Measurements from ENCODE around the gene HP. TPM values are rescaled to one million over a fixed set of nuclear protein-coding genes. Genes with fewer than 3 reads are reported as not detected.

The HP gene
- total and polyA plus RNA-seq, 2 of the 4 experiments (the other 2 are of a cell fraction): not detected

DNA sequence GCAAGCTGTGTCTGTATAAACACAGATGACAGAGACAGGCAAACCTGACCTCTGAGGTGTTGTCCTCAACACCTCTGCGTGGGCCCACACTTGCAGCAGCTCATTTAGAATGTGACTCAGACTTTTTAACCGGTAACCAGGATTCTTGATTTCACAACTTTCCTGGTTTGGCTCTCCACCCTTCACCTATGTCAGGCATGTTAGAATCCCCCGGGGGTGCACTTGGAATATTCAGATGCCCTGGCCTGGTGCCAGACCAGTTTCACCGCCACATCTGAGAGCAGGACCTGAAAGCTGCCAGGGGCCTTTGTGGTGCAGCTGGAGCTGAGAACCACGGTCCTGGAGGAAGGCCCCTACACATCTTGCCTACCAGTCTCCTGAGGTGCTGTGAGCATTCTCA is 40.9 kb upstream of the HP start:
- H3K4me3 ChIP-seq (ENCODE audit: insufficient read depth, low read depth, low read length): no peak overlapping the region
- intact Hi-C loops (cut with micrococcal nuclease) (no loop called here), dilution Hi-C loops (cut with HindIII; ENCODE audit: low sequenced_read_pairs, unreplicated experiment) (no loop called here), in situ Hi-C loops (cut with MboI; ENCODE audit: low sequenced_read_pairs) (no loop called here)
- H4K91ac ChIP-seq (ENCODE audit: insufficient read depth, low read depth, low read length): no peak overlapping the region
- H3K9me3 ChIP-seq (ENCODE audit: control insufficient read depth, insufficient read depth, low read length): no peaks in the 10 kb centered on the region
- H3K79me1 ChIP-seq (ENCODE audit: low read depth in 1 of 2, low read length in 2 of 2): peaks cover 8 to 9% of the 10 kb centered on the region in 2 experiments; a peak in 3 of 4 replicates
- TF ChIP-seq SMC3 (IDR thresholded peaks at IDR 0.05; ENCODE audit: low read depth, low read length) (no peak), RCOR1 (IDR thresholded peaks at IDR 0.05; ENCODE audit: insufficient replicate concordance, low read length) (no peak), BHLHE40 (IDR thresholded peaks at IDR 0.05; ENCODE audit: low read depth, low read length) (no peak), POLR2A (IDR thresholded peaks at IDR 0.05; ENCODE audit: low read depth, low read length) (no peak), CEBPB (IDR thresholded peaks at IDR 0.05; ENCODE audit: low read depth, low read length) (peak; percentile 26; the same call in 1 of the 2 replicates)
- TF ChIP-seq, protein P1, sequence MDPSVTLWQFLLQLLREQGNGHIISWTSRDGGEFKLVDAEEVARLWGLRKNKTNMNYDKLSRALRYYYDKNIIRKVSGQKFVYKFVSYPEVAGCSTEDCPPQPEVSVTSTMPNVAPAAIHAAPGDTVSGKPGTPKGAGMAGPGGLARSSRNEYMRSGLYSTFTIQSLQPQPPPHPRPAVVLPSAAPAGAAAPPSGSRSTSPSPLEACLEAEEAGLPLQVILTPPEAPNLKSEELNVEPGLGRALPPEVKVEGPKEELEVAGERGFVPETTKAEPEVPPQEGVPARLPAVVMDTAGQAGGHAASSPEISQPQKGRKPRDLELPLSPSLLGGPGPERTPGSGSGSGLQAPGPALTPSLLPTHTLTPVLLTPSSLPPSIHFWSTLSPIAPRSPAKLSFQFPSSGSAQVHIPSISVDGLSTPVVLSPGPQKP (IDR thresholded peaks at IDR 0.05; ENCODE audit: borderline replicate concordance, low read depth, low read length): no peak
- TF ChIP-seq, protein P2, sequence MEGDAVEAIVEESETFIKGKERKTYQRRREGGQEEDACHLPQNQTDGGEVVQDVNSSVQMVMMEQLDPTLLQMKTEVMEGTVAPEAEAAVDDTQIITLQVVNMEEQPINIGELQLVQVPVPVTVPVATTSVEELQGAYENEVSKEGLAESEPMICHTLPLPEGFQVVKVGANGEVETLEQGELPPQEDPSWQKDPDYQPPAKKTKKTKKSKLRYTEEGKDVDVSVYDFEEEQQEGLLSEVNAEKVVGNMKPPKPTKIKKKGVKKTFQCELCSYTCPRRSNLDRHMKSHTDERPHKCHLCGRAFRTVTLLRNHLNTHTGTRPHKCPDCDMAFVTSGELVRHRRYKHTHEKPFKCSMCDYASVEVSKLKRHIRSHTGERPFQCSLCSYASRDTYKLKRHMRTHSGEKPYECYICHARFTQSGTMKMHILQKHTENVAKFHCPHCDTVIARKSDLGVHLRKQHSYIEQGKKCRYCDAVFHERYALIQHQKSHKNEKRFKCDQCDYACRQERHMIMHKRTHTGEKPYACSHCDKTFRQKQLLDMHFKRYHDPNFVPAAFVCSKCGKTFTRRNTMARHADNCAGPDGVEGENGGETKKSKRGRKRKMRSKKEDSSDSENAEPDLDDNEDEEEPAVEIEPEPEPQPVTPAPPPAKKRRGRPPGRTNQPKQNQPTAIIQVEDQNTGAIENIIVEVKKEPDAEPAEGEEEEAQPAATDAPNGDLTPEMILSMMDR (conservative IDR thresholded peaks at IDR 0.05; ENCODE audit: low read depth, low read length): no peak
- no peak overlapping the region for H2AK9ac ChIP-seq (replicated peaks; ENCODE audit: low read depth, low read length, poor library complexity)
- no peaks in the 10 kb centered on the region for H4K20me1 ChIP-seq (ENCODE audit: insufficient read depth, low read length)
- CTCF ChIA-PET: no interaction called here
- DNase-seq (peak; percentile 5), ATAC-seq (ENCODE audit: low read depth) (no peak)
- H2BK20ac ChIP-seq (ENCODE audit: low read depth, low read length): no peak overlapping the region
- H4K8ac ChIP-seq (ENCODE audit: low read depth in 2 of 2, low read length in 2 of 2): no peak overlapping the region
- H4K5ac ChIP-seq (ENCODE audit: low read depth, low read length): no peak overlapping the region
- no peaks in the 10 kb centered on the region for H3K27me3 ChIP-seq (ENCODE audit: control insufficient read depth, insufficient read depth, low read length)
- no peak overlapping the region for H3K9ac ChIP-seq (ENCODE audit: low read depth, low read length)
- no TSS peak for BruUV-seq (replicated peaks)
- no peak overlapping the region for H3K56ac ChIP-seq (ENCODE audit: extremely low read depth, insufficient read depth, low read length)
- H2BK120ac ChIP-seq (ENCODE audit: low read depth, low read length): no peak overlapping the region
- no peak overlapping the region for H3K4me2 ChIP-seq (ENCODE audit: low read depth, low read length)
- H3K4ac ChIP-seq (ENCODE audit: low read depth, low read length): no peak overlapping the region
- no peak overlapping the region for H3K18ac ChIP-seq (ENCODE audit: low read depth, low read length)
- H3K23ac ChIP-seq (ENCODE audit: low read depth, low read length): no peak overlapping the region
- no peak overlapping the region for H2AK5ac ChIP-seq (ENCODE audit: low read depth, low read length)
- no peak overlapping the region for H2BK15ac ChIP-seq (ENCODE audit: low read depth, low read length)
- H2AFZ ChIP-seq (replicated peaks; ENCODE audit: low read length, poor library complexity): no peak overlapping the region
- H2BK5ac ChIP-seq (ENCODE audit: low read depth, low read length, poor library complexity, severe bottlenecking): no peak overlapping the region
- peaks cover 3% of the 10 kb centered on the region for H3K36me3 ChIP-seq (ENCODE audit: control insufficient read depth, insufficient read depth, low read length)
- H3K14ac ChIP-seq (replicated peaks; ENCODE audit: low read depth, low read length): no peak overlapping the region
- no peaks in the 10 kb centered on the region for H3K9me1 ChIP-seq (ENCODE audit: insufficient read depth, low read length)
- WGBS, 2 experiments (ENCODE audit: extremely low coverage in 2 of 2, insufficient read length in 1 of 2): 32% methylated on average over 4 of the region's 5 CpGs; no CpG with 5 or more reads in 1 of the 2 experiments
- no peak overlapping the region for H3K27ac ChIP-seq (ENCODE audit: insufficient read depth, low read length)
- POLR2A ChIA-PET (ENCODE audit: unreplicated experiment): no interaction called here
- H3K4me1 ChIP-seq (ENCODE audit: control insufficient read depth, insufficient read depth, low read length): no peaks in the 10 kb centered on the region

All from IMR-90 (cell line).